D721Med (cell line): ENCODE results near the gene TSPEAR.

ENCODE experiments used
- DNase-seq: peaks from one replicate; pipeline ENCODE4 v3.0.0; 2011; ENCODE audit warnings: low spot score; ENCODE audit not compliant: insufficient read length
- FAIRE-seq: peaks from 2 replicates; lab custom pipeline; 2011; peaks lifted over from hg19 to GRCh38; lab: Jason Lieb, UNC
- TF ChIP-seq, protein P1 (sequence below): IDR thresholded peaks from 2 replicates; pipeline ENCODE4 v1.5.1; 2012; ENCODE audit warnings: mild to moderate bottlenecking, control low read depth; ENCODE audit not compliant: insufficient read depth; ENCODE audit errors: missing control alignments

The TSPEAR gene

DNA sequence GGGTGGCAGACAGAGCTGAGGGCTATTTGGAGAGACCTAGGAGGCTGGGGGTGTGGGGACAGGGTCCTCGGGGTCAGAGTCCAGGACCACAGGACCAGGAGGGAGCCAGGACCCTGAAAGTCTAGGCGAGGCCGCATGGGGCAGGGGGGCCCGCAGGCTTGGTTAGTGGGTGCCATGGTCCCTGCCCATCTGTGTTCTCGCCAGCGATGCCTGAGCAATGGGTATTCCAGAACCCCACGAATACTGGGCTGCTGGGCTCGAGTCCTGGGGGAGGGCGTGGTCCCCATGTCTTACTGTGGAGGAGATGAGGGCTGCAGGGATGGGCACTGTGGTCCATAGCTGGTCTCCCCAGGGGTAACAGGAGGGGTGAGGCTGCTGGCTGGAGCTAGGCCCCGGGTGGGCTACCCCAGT is 121.1 kb downstream of the TSPEAR start:
- TF ChIP-seq, protein P1, sequence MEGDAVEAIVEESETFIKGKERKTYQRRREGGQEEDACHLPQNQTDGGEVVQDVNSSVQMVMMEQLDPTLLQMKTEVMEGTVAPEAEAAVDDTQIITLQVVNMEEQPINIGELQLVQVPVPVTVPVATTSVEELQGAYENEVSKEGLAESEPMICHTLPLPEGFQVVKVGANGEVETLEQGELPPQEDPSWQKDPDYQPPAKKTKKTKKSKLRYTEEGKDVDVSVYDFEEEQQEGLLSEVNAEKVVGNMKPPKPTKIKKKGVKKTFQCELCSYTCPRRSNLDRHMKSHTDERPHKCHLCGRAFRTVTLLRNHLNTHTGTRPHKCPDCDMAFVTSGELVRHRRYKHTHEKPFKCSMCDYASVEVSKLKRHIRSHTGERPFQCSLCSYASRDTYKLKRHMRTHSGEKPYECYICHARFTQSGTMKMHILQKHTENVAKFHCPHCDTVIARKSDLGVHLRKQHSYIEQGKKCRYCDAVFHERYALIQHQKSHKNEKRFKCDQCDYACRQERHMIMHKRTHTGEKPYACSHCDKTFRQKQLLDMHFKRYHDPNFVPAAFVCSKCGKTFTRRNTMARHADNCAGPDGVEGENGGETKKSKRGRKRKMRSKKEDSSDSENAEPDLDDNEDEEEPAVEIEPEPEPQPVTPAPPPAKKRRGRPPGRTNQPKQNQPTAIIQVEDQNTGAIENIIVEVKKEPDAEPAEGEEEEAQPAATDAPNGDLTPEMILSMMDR = no peak
- DNase-seq (no peak), FAIRE-seq (no peak)

DNA sequence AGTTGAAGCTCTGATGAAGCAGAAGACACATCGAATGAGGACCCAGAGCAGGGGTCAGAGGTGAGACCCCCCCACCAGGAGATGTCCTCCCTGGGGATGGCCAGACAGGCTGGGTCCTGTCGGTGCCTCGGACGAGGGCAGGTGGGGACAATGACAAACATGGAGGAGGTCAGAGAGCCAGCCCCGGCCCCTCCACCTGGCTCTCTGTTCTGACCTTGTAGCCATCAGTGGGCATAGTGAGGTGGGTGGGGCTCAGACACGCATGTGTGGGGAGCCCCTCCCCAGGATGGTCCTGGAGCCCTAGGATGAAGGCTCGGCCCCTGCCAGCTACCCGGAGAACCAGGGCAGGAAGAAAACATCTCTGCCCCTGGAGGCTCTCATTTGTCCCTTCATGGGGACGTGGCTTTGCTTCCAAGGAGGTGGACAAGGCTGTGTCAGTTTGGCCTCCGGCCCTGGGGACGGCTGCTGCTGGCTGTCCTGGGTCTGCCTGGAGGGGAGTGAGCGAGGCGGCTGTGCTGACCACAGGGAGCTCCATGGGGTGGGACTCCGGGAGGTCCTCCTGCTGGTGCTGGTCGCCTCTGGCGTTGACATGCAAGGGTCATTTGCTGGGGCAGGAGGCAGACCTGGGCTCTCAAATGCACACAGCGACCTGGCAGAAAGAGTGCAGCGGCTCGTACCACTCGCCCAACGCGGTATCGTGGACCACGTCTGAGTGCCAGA is 121.6 kb downstream of the TSPEAR start:
- FAIRE-seq (no peak), DNase-seq (no peak)
- TF ChIP-seq, protein P1 = no peak

DNA sequence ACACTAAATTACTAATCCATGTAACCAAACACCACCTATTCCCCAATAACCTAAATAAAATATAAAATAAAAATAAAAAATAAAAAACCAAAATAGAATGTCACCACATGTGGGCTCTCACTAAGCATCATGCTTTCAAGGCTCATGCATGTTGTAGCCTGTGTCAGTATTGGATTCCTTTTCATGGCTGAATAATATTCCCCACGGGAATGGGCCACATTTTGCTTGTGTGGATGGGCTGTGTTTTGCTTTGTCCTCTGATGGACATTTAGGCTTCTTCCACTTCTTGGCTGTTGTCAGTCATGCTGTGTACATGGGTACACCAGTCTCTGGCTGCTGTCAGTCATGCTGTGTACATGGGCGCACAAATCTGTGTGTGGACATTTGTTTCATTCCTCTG is 122.3 kb downstream of the TSPEAR start:
- no peak for DNase-seq
- no peak for FAIRE-seq
- TF ChIP-seq, protein P1 = no peak

DNA sequence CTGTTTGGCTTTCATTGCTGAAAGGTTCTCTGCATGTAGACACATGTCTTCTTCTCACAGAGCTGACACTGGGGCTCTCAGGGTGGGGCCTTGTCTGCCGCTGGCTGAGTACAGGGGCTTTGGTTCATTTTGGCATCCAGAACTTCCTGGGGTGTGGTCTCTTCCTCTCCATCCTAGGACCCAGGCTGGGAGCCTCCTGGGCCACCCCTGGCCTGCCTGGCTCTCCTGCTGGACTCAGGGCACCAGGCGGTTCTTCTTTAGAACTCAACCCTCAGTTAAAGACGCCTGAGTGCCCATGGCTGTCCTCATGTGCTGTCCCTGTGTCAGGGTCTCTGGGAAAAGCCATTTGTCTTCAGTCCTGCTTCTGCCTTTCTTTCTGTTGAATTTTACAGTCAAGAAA is 125.5 kb downstream of the TSPEAR start:
- FAIRE-seq (no peak), DNase-seq (no peak)
- TF ChIP-seq, protein P1 = no peak

DNA sequence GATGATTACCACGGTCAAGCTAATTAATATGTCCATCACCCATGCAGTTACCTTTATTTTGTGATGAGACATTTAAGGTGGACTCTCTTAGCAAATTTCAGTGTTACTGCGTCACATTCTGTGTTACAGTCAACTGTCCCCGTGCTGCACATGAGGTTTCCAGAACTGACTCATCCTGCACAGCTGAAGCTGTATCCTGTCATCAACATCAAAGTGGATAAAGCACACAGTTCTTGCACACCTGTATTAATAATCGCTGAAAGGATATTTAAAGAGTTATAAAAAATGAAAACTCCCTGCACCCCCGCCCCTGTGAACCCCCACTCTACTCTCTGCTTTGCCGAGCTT is 127.6 kb downstream of the TSPEAR start:
- TF ChIP-seq, protein P1 = no peak
- DNase-seq = no peak
- no peak for FAIRE-seq

DNA sequence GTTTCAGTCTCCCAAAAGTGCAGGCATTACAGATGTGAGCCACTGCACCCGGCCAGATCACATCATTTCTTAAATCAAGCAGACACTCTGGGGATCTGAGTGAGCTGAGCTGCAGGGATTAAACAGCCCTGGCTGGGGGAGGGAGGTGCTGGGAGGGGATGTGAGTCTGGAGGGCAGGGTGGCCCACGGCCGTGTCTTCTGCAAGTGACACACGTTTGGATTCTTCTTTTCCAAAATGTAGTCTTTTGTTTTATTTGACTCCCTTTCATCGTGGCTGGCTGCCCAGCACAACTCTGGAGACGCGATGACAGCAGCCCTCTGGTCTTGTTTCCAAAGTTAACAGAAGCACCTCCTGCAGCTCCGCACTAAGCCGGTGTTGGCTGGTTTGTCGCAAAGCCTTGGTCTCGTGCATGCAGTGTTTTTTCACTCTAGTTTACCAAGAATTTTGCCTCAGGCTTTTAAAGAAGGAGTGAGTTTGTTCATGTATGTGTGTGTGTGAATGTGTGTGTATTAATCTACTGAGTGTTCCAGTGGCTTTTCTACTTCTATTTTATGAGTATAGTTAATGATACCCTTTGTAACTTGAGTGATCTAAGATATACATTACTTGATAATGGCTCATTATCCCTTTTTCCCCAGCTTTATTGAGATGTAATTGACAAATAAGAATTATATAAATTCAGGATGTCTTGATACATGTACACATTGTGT is 128.1 kb downstream of the TSPEAR start:
- TF ChIP-seq, protein P1 = no peak
- FAIRE-seq (no peak), DNase-seq (no peak)

DNA sequence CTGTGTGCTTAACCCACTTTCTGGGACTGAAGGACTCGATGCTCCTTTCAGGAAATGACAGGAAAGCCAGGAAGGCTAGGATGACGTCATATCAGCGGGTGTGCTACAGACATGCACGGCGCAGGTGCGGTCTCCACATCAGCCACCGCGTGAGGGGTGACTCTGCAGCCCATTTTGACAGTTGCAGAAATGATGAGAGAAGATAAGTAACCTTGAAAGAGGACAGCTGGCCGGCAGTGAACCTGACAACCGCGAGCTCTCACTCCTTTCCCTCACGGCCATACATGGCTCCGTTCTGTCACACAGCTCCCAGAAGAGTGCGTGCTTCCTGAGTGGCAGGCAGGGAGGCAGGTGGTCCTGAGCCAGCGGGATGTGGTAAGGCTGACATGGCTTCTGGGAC is 129.3 kb downstream of the TSPEAR start:
- TF ChIP-seq, protein P1 = no peak
- DNase-seq (no peak), FAIRE-seq (no peak)
